ACC112 (cell line): ENCODE data around the gene CCDC40.
"Not testable (repeated sequence)": the region's sequence is repeated elsewhere in the genome, so short reads cannot be mapped to it uniquely, and the experiment has no call there.

ENCODE experiments used
- H2AFZ ChIP-seq: fragments of 200-600 bp; sonication (generic); one replicate; pipeline ENCODE4 v1.6.0; 2017; ENCODE audit warnings: antibody characterized with exemption, low read length; ENCODE audit not compliant: unreplicated experiment
- H3K27ac ChIP-seq: fragments of 200-600 bp; sonication (generic); 2 replicates; pipeline ENCODE4 v1.5.1; 2014; ENCODE audit warnings: low read depth, mild to moderate bottlenecking, antibody characterized with exemption, low read length, moderate library complexity
- H3K27me3 ChIP-seq: fragments of 200-600 bp; sonication (generic); 2 replicates; pipeline ENCODE4 v1.6.1; 2014; ENCODE audit warnings: mild to moderate bottlenecking, antibody characterized with exemption, low read length, moderate library complexity, mixed read lengths; ENCODE audit not compliant: insufficient read depth
- H3K36me3 ChIP-seq: fragments of 200-600 bp; sonication (generic); 2 replicates; pipeline ENCODE4 v1.6.1; 2016; ENCODE audit warnings: mild to moderate bottlenecking, antibody characterized with exemption, low read length, moderate library complexity, mixed read lengths; ENCODE audit not compliant: insufficient read depth
- H3K4me1 ChIP-seq: fragments of 200-600 bp; sonication (generic); one replicate; pipeline ENCODE4 v1.6.1; 2016; ENCODE audit warnings: low read length, mixed read lengths; ENCODE audit not compliant: insufficient read depth, unreplicated experiment, control insufficient read depth
- H3K4me3 ChIP-seq: fragments of 200-600 bp; sonication (generic); 2 replicates; pipeline ENCODE4 v1.5.1; 2014; ENCODE audit warnings: mild to moderate bottlenecking, low read depth, low read length
- H3K79me2 ChIP-seq: fragments of 200-600 bp; sonication (generic); one replicate; pipeline ENCODE4 v1.6.0; 2016; ENCODE audit warnings: low read length; ENCODE audit not compliant: control insufficient read depth, unreplicated experiment, insufficient read depth

CCDC40 gene

DNA sequence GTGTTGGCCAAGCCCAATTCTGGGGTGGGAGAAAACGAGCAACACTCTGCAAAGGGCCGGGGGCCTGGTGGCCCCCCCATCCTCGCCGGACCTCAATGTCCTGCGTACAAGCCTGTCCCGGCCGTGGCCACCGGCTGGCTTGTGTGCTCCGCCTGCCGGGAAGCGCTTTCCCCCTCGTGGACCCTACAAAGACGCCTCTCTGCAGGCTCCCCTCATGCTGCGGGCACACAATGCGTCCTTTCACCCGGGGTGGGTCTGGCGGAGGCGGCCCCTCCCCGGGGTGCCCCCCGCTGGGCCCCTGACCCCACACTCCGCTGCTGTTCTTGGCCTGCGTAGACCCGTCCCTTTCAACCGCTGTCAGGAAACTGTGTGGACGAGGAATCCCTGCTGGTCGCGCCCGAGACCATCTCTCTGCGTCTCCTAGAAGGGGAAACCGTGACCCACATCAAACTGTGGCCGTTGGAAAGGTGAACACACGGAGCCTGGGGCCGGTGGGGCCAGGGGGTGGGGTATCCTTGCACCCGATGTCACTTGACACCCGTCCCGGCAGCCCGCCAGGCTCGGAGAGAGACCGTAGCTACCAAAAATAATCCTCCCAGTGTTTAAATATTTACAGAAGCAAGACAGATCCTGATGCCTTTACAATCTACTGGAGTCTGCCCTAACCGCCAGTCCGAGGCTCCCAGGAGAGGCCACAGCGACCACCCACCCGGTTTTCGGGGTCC lies 44.4 kb upstream of the CCDC40 start:
- H3K79me2 ChIP-seq, result peaks cover 4% of the 10 kb centered on the region
- H3K4me3 ChIP-seq, result peak overlapping the region; percentile 50
- peaks cover 55% of the 10 kb centered on the region for H3K4me1 ChIP-seq
- no peak overlapping the region for H2AFZ ChIP-seq
- 0 out of 2 replicates have a peak, but pooled peaks cover 5% of the 10 kb centered on the region for H3K36me3 ChIP-seq
- no peaks in the 10 kb centered on the region for H3K27me3 ChIP-seq
- no peak overlapping the region for H3K27ac ChIP-seq

DNA sequence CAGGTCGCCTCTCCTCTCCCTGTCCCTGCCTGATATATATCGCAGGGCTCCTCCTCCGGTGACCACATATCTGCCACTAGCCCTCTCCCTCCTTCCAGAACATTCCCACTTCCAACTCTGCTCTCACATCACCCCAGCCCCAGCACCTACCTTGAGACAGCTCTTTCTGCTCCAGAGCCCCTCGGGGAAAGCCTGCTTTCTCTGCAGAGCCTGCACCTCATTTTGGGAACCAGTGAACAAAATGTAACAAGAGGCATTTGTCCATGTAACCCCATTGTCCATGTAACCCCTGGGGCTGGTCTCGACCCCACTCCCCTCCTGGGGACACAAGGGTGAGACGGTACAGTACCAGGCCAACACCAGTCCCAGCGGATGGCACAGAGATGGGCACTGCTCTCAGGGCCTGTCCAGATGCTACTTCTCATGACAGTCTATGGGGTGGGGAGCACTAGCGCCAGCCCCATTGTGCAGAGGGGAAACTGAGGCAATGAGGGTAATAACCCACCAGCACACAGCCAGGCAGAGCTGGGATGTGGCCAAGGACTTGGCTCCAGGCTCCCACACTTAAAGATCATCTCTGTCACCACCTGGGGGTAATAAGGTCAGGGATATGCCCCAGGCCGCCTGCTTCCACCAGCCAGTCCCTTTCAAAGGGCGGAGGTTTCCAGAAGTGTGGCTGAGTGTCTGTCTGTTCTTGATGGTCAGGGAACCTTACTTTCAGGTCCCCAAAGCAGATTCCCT lies 43.6 kb upstream of the CCDC40 start:
- H3K4me3 ChIP-seq, result no peak overlapping the region

DNA sequence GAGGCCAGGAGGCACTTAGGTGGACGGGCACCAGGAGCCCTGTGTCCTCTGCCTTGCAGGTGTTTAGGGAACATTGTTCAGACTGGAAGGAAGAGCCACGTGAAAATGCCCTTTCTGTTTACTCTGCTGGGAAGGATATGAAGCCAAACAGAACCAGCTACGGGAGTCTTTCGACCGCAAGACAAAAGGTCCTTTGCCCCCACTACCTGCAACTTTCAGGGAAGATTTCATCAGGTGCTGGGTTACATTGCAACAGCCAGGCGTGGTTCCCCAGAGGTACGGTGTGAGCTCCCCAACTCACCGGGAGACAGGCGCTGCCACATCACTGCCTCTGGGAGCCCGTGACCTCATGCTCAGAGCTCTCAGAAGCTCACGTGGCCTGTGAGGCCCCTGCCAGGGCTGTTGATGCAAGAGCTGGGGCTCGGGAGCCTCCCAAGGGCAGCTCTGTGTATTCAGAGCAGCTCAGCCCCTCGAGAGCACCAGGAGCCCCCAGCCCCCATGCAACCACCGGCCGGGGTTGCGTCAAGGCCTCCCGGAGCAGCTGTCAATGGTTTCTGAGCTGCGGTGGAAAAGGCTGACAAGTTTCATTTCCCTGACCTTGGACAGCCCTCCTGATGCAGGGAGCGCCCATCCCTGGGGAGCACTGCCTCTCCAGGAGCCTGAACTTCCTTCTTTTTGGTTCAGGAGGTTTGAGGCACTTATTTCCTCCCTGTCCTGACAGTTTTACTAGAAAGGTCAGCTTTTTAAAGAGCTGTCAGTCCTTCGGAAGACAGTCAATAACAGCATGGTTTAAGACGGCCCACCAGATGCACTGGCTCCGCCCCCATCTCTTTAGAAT lies 42.8 kb upstream of the CCDC40 start:
- H3K79me2 ChIP-seq, result peaks cover 4% of the 10 kb centered on the region
- peak overlapping the region; percentile 62 for H3K27ac ChIP-seq
- H2AFZ ChIP-seq, result no peak overlapping the region
- peaks cover 47% of the 10 kb centered on the region for H3K4me1 ChIP-seq
- H3K36me3 ChIP-seq, result 0 out of 2 replicates have a peak, but pooled peaks cover 5% of the 10 kb centered on the region
- H3K27me3 ChIP-seq, result no peaks in the 10 kb centered on the region
- H3K4me3 ChIP-seq, result peak overlapping the region; percentile 38; the same call in 1 of the 2 replicates

More for the DNA sequence above, 43.6 kb upstream of the CCDC40 start:
- Histone ChIP-seq H3K79me2 (peaks cover 4% of the 10 kb centered on the region), H3K27ac (peak overlapping the region; percentile 42), H3K27me3 (no peaks in the 10 kb centered on the region), H3K4me1 (peaks cover 53% of the 10 kb centered on the region), H3K36me3 (0 out of 2 replicates have a peak, but pooled peaks cover 5% of the 10 kb centered on the region), H2AFZ (no peak overlapping the region)

DNA sequence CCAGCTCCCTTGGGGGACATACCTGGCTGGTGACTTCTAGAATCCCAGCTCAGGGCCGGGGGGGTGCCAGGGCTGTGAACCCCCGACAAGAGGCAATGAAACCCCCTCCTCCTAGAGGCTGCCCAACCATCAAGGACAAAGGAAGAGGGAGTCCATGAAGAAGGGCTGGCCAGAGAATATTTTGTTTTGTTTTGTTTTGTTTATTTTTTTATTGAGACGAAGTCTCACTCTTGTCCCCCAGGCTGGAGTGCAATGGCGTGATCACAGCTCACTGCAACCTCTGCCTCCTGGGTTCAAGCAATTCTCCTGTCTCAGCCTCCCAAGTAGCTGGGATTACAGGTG lies 42.2 kb upstream of the CCDC40 start:
- H3K27me3 ChIP-seq, H3K79me2 ChIP-seq, H3K36me3 ChIP-seq, H2AFZ ChIP-seq: not testable (repeated sequence)
- Histone ChIP-seq H3K4me1 (peaks cover 41% of the 10 kb centered on the region), H3K27ac (peak overlapping the region; percentile 62), H3K4me3 (peak overlapping the region; percentile 38; the same call in 1 of the 2 replicates)

DNA sequence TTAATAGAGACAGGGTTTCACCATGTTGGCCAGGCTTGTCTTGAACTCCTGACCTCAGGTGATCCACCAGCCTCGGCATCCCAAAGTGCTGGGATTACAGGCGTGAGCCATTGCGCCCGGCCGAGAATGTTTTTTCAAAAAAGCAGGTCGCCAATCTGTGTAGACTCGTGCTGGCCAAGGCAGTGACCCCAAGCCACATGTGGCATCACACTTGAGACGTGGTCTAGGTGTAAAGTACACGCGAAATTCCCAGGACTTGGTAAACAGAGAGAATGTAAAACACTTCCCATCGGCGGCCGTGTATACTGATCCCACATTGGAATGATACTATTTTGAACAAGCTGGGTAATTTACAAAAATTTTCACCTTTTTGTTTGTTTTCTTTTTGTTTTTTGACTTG lies 41.8 kb upstream of the CCDC40 start:
- Histone ChIP-seq H2AFZ (no peak overlapping the region), H3K27ac (no peak overlapping the region), H3K27me3 (no peaks in the 10 kb centered on the region), H3K79me2 (peaks cover 4% of the 10 kb centered on the region), H3K4me3 (no peak overlapping the region), H3K4me1 (peaks cover 41% of the 10 kb centered on the region), H3K36me3 (0 out of 2 replicates have a peak, but pooled peaks cover 5% of the 10 kb centered on the region)

DNA sequence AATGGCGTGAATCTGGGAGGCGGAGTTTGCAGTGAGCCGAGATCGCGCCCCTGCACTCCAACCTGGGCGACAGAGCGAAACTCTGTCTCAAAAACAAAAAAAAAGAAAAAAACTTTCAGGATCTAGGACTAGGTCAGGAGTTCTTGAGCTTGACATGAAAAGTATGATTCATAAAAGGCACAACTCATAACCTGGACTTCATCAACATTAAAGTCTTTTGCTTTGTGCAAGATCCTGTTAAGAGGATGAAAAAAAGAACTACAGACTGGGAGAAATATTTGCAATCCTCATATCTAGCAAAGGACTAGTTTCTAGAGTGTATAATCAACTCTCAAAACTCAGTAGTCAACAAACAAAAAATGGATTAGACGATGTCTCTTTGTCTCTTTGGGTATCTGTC lies 40.7 kb upstream of the CCDC40 start:
- Histone ChIP-seq H3K4me1 (peaks cover 41% of the 10 kb centered on the region), H2AFZ (no peak overlapping the region)

DNA sequence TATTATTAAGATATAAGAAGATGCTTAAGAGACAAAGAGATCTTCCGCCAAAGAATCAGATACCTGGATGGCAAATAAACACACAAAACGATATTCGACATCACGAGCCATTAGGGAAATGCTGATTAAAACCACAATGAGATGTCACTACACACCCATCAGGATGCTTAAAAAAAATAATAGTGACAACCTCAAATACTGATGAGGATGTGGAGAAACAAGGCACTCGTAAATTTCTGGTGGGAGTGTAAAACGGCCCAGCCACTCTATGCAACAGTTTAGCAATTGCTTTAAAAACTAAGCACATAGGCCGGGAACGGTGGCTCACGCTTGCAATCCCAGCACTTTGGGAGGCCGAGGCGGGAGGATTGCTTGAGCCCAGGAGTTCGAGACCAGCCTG lies 40.2 kb upstream of the CCDC40 start:
- no peaks in the 10 kb centered on the region for H3K27me3 ChIP-seq
- 0 out of 2 replicates have a peak, but pooled peaks cover 5% of the 10 kb centered on the region for H3K36me3 ChIP-seq
- H3K4me3 ChIP-seq, result no peak overlapping the region
- H3K79me2 ChIP-seq, result peaks cover 4% of the 10 kb centered on the region
- H3K27ac ChIP-seq, result no peak overlapping the region
- H3K4me1 ChIP-seq, result peaks cover 38% of the 10 kb centered on the region
- H2AFZ ChIP-seq, result no peak overlapping the region

More for the DNA sequence above, 40.7 kb upstream of the CCDC40 start:
- Histone ChIP-seq H3K36me3 (0 out of 2 replicates have a peak, but pooled peaks cover 5% of the 10 kb centered on the region), H3K79me2 (peaks cover 4% of the 10 kb centered on the region), H3K27me3 (no peaks in the 10 kb centered on the region), H3K27ac (no peak overlapping the region), H3K4me3 (no peak overlapping the region)

DNA sequence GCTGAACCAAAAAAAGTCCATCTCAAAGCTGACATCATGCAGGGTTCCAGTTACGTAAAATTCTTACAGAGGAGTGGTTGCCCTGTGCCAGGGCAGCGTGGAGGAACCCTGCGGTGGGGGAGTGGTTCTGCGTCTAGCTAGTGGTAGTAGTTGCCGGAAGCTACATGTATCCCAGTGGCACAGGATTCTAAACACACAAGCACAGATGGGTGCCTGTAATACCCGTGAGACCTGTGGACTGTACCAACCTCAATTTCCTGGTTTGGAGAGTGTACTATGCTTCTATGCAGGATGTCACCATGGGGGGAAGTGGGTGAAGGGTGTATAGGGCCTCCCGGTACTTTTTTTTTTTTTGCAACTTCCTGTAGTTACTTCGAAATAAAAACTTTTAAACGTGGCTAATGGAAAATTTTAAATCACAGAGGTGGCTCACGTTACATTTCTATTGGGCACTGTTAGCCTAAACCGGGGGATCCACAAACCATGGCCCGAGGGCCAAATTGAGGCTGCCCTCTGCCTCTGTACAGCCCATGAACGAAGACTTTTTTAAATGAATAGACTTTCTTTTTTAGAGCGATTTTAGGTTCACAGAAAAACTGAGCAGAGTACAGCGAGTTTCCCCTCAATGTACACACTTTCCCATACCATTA lies 39.3 kb upstream of the CCDC40 start:
- Histone ChIP-seq H3K4me1 (peaks cover 34% of the 10 kb centered on the region), H3K36me3 (0 out of 2 replicates have a peak, but pooled peaks cover 5% of the 10 kb centered on the region), H3K4me3 (no peak overlapping the region), H2AFZ (no peak overlapping the region), H3K79me2 (peaks cover 4% of the 10 kb centered on the region), H3K27ac (no peak overlapping the region; the same call in 1 of the 2 replicates), H3K27me3 (no peaks in the 10 kb centered on the region)

DNA sequence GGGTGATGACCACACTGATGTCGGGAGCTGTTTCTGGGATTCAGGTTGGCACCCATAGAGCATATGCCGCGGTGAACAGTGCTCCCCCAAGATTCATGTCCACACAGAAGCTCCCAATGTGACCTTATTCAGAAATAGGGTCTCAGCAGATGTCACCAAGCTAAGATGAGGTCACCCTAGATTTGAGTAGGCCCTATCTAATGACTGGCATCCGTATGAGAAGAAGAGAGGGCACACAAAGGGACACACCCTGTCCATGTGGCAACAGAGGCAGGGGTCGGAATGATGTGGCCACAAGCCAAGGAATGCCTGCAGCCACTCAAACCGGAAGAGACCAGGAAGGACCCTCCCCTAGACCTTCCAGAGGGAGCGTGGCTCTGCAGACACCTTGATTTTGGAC lies 36.3 kb upstream of the CCDC40 start:
- Histone ChIP-seq H3K79me2 (no peaks in the 10 kb centered on the region), H3K27ac (no peak overlapping the region), H2AFZ (no peak overlapping the region), H3K27me3 (no peaks in the 10 kb centered on the region), H3K36me3 (0 out of 2 replicates have a peak, but pooled peaks cover 5% of the 10 kb centered on the region), H3K4me1 (peaks cover 13% of the 10 kb centered on the region), H3K4me3 (no peak overlapping the region)
